Right ventricle myocardium superior (tissue), 1 donor: Measurements from ENCODE around the gene LCE2D. TPM values are rescaled to one million over a fixed set of nuclear protein-coding genes. Genes with fewer than 3 reads are reported as not detected.
"Not testable (repeated sequence)": the region's sequence is repeated elsewhere in the genome, so short reads cannot be mapped to it uniquely, and the experiment has no call there.

Source experiments
- ATAC-seq: fragments of 200-7000 bp; cut with Tn5 transposase; one replicate; pipeline ENCODE4 v1.9.1; 2020; ENCODE audit warnings: mild to moderate bottlenecking; ENCODE audit not compliant: poor library complexity
- DNase-seq: peaks from one replicate; pipeline ENCODE4 v3.0.0-alpha.2; 2020
- intact Hi-C: fragments of 100-400 bp; cut with DNase I; formaldehyde crosslinking; loops from one replicate; pipeline ENCODE4 v1.11.2; 2022
- long read RNA-seq: library from polyadenylated mRNA; unstranded; transcript quantifications from one replicate; pipeline ENCODE4 v2.0.0, GENCODE V29; 2021
- total RNA-seq: library from RNA; stranded (reverse); fragmentation: NEBNext Ultra II Directional; extraction: Animal tissue kit (Norgen Biotek cat#: 25700); gene quantifications from one replicate; pipeline ENCODE4 v1.2.1, GENCODE V29; 2021
- donor health status: DM: no; HTN: yes; CAD: no; lungs with severe emphysema.

The LCE2D gene
- not detected for total RNA-seq
- long read RNA-seq, result 0 reads

GRCh38 chr1:152663098-152663497, at the start of gene LCE2D:
Gene LCE2D (plus strand): TSS chr1:152663380. CDS start chr1:152664106, 726 bp downstream.
- no peak for DNase-seq
- intact Hi-C loops, result no loop called here
- no peak for ATAC-seq

GRCh38 chr1:152613511-152613910, 49.7 kb upstream of the LCE2D start, which contains the start of gene LCE3B:
Gene LCE3B (plus strand): TSS chr1:152613811. CDS start chr1:152613811, 0 bp downstream.
- intact Hi-C loops, result no loop called here
- DNase-seq, result no peak
- no peak for ATAC-seq

GRCh38 chr1:152621993-152622392, 41.2 kb upstream of the LCE2D start:
- ATAC-seq (no peak), DNase-seq (no peak)
- intact Hi-C loops, result no loop called here

GRCh38 chr1:152622803-152623202, 40.4 kb upstream of the LCE2D start, which contains the start of gene LCE3A:
Gene LCE3A (minus strand): TSS chr1:152623103. CDS start chr1:152623103, 0 bp downstream.
- intact Hi-C loops, result no loop called here
- DNase-seq, result no peak

GRCh38 chr1:152623203-152623844, 39.9 kb upstream of the LCE2D start:
- DNase-seq, result no peak
- intact Hi-C loops, result no loop called here
- no peak for ATAC-seq

More at GRCh38 chr1:152622803-152623202, 40.4 kb upstream of the LCE2D start, which contains the start of gene LCE3A:
- no peak for ATAC-seq

GRCh38 chr1:152626744-152627143, 36.4 kb upstream of the LCE2D start:
- ATAC-seq (no peak), DNase-seq (no peak)
- intact Hi-C loops, result no loop called here

GRCh38 chr1:152630596-152630995, 32.6 kb upstream of the LCE2D start:
- no peak for ATAC-seq
- intact Hi-C loops, result no loop called here
- DNase-seq, result no peak

- ATAC-seq (no peak), DNase-seq (no peak)
- intact Hi-C loops, result no loop called here
Measured at GRCh38 chr1:152640351-152640750, 22.8 kb upstream of the LCE2D start.

GRCh38 chr1:152643945-152644344, 19.2 kb upstream of the LCE2D start:
- intact Hi-C loops, result no loop called here
- ATAC-seq, result no peak
- DNase-seq, result no peak

GRCh38 chr1:152645146-152645545, 18.0 kb upstream of the LCE2D start:
- intact Hi-C loops, result no loop called here
- no peak for DNase-seq
- ATAC-seq, result no peak

GRCh38 chr1:152646656-152647055, 16.5 kb upstream of the LCE2D start:
- intact Hi-C loops, result no loop called here
- ATAC-seq, result no peak
- no peak for DNase-seq

GRCh38 chr1:152654110-152654509, 9.1 kb upstream of the LCE2D start:
- ATAC-seq (no peak), DNase-seq (no peak)
- intact Hi-C loops, result no loop called here

- intact Hi-C loops, result no loop called here
- ATAC-seq (no peak), DNase-seq (no peak)
Measured at GRCh38 chr1:152656459-152656858, 6.7 kb upstream of the LCE2D start.

GRCh38 chr1:152657677-152658076, 5.5 kb upstream of the LCE2D start:
- ATAC-seq, result no peak
- intact Hi-C loops, result no loop called here
- DNase-seq, result no peak

GRCh38 chr1:152658649-152659048, 4.5 kb upstream of the LCE2D start:
- DNase-seq, result no peak
- intact Hi-C loops, result no loop called here
- ATAC-seq, result no peak

GRCh38 chr1:152666171-152666570, 3.0 kb downstream of the LCE2D start:
- not testable (repeated sequence) for ATAC-seq

GRCh38 chr1:152667648-152668047, 4.5 kb downstream of the LCE2D start:
- ATAC-seq (no peak), DNase-seq (no peak)
- intact Hi-C loops, result no loop called here

More at GRCh38 chr1:152666171-152666570, 3.0 kb downstream of the LCE2D start:
- intact Hi-C loops, DNase-seq: not testable (repeated sequence)

GRCh38 chr1:152673016-152673415, 9.8 kb downstream of the LCE2D start:
- DNase-seq, result no peak
- ATAC-seq, result no peak
- intact Hi-C loops, result no loop called here

GRCh38 chr1:152674983-152675382, 11.8 kb downstream of the LCE2D start, which contains the start of gene LCE2C:
Gene LCE2C (plus strand): TSS chr1:152675279. CDS start chr1:152676016, 737 bp downstream.
- ATAC-seq, result not testable (repeated sequence)

GRCh38 chr1:152679459-152679858, 16.3 kb downstream of the LCE2D start:
- ATAC-seq, result peak; percentile 38

More at GRCh38 chr1:152674983-152675382, 11.8 kb downstream of the LCE2D start, which contains the start of gene LCE2C:
- DNase-seq, intact Hi-C loops: not testable (repeated sequence)

More at GRCh38 chr1:152679459-152679858, 16.3 kb downstream of the LCE2D start:
- no peak for DNase-seq
- intact Hi-C loops, result no loop called here
